Uterus (tissue), 2 donors: Measurements from ENCODE around the gene DTYMK.

Source experiments
- CTCF ChIP-seq, 4 experiments: fragments of 200-600 bp in 2 of 4; fragments of 450-650 bp in 2 of 4; sonication (generic) in 2 of 4; IDR thresholded peaks; one replicate each; pipeline ENCODE4 v1.5.1; 2016 to 2019; ENCODE audit warnings: antibody characterized with exemption in 4 of 4, mild to moderate bottlenecking in 2 of 4, moderate library complexity in 1 of 4
- POLR2A ChIP-seq, 2 donors: fragments of 450-650 bp; IDR thresholded peaks; one replicate each; pipeline ENCODE4 v1.6.1; 2016; ENCODE audit warnings: antibody characterized with exemption in 2 of 2, mild to moderate bottlenecking in 1 of 2, moderate library complexity in 1 of 2

- TF ChIP-seq CTCF (IDR thresholded peaks at IDR 0.05) (no peak), POLR2A (IDR thresholded peaks at IDR 0.05) (no peak)
These were observed 28.8 kb downstream of the DTYMK start for GRCh38 chr2:241657786-241658254.
